Thymus (tissue), 11 donors: ENCODE measurements around the gene FADS1. TPM values are rescaled to one million over a fixed set of nuclear protein-coding genes. Genes with fewer than 3 reads are reported as not detected.
A peak's percentile ranks its signal among the peaks of the same experiment; 100 is the strongest.

Experiments used
- DNase-seq, 9 donors: peaks; one replicate each; pipeline ENCODE4 v3.0.0-alpha.2; 2013; ENCODE audit warnings: low spot score in 9 of 9, low read depth in 6 of 9, missing footprints in 1 of 9
- H3K27ac ChIP-seq, 2 donors: one replicate each; pipeline ENCODE4 v1.5.1; 2013; ENCODE audit warnings: control low read depth in 1 of 2, low read depth in 1 of 2, low read length in 1 of 2, mild to moderate bottlenecking in 1 of 2, moderate library complexity in 1 of 2
- H3K27me3 ChIP-seq, 2 donors: one replicate each; pipeline ENCODE4 v1.5.1; 2013; ENCODE audit warnings: low read length in 1 of 2; ENCODE audit not compliant: control insufficient read depth in 2 of 2, insufficient read depth in 1 of 2
- H3K36me3 ChIP-seq, 2 donors: one replicate each; pipeline ENCODE4 v1.5.1; 2013; ENCODE audit warnings: low read length in 1 of 2, mild to moderate bottlenecking in 1 of 2, moderate library complexity in 1 of 2; ENCODE audit not compliant: control insufficient read depth in 2 of 2, insufficient read depth in 2 of 2
- H3K4me1 ChIP-seq, 2 donors: one replicate each; pipeline ENCODE4 v1.5.1; 2013; ENCODE audit warnings: low read length in 2 of 2; ENCODE audit not compliant: control insufficient read depth in 2 of 2, insufficient read depth in 2 of 2
- H3K4me3 ChIP-seq, 2 donors: one replicate each; pipeline ENCODE4 v1.5.1; 2013; ENCODE audit warnings: low read length in 2 of 2, control low read depth in 1 of 2, mild to moderate bottlenecking in 1 of 2
- H3K9me3 ChIP-seq, 2 donors: one replicate each; pipeline ENCODE4 v1.5.1; 2013; ENCODE audit warnings: low read length in 1 of 2, mild to moderate bottlenecking in 1 of 2; ENCODE audit not compliant: control insufficient read depth in 2 of 2, insufficient read depth in 1 of 2
- WGBS: extraction: QIAGEN DNeasy Blood & Tissue Kit; methylation state at CpG from one replicate; pipeline ENCODE4 v1.1.7; 2013; 5-methylcytosine and 5-hydroxymethylcytosine counted together
- polyA plus RNA-seq: library from polyadenylated mRNA; stranded (reverse); fragments of 200-250 nt; gene quantifications from one replicate; pipeline ENCODE4 v1.2.3, GENCODE V29; 2013
- total RNA-seq: library from RNA; stranded (reverse); fragments of 120-200 nt; gene quantifications from one replicate; pipeline ENCODE4 v1.2.4, GENCODE V29; 2013
- donor health status: healthy.

The FADS1 gene
- total and polyA plus RNA-seq, 2 donors: 4.4 to 12.9 TPM

DNA sequence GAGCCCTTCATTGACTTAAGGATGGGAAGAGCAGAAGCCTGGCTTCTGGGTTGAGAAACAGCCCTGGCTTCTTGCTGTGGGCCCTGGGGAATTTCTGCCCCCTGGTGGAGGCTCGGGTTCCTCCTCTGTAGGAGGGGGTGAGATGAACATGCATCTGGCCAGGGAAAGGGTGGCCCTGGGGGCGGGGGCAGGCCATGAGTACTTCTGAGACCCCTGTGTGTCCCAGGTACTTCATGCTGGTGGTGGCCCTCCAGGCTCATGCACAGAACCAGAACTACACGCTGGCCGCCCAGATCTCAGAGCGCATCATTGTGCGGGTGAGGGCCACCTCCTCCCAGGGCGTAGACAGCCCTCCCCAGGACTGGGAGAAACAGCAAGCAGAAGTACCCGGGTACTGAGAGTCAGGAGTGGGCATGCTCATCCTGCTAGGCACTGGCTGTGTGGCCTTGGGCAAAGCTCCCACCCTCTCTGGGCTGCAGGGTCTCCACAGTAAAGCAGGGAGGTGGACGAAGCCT is 40.2 kb downstream of the FADS1 start:
- WGBS: 74% methylated on average over 9 of the region's 9 CpGs
- peaks cover 4 to 9% of the 10 kb centered on the region in 2 donors for H3K4me1 ChIP-seq
- no peak overlapping the region for H3K27ac ChIP-seq
- peaks cover 2 to 24% of the 10 kb centered on the region in 2 donors for H3K27me3 ChIP-seq
- DNase-seq: peak in 3 of 9 donors; percentile 43 to 62 (median 57)
- H3K4me3 ChIP-seq: no peak overlapping the region
- no peaks in the 10 kb centered on the region for H3K9me3 ChIP-seq
- H3K36me3 ChIP-seq: no peaks in the 10 kb centered on the region

- no peak for DNase-seq
- H3K4me3 ChIP-seq: no peak overlapping the region
- peaks cover 4 to 9% of the 10 kb centered on the region in 2 donors for H3K4me1 ChIP-seq
- H3K36me3 ChIP-seq: no peaks in the 10 kb centered on the region
- no peak overlapping the region for H3K27ac ChIP-seq
- H3K9me3 ChIP-seq: no peaks in the 10 kb centered on the region
- WGBS: 94% methylated on average over 20 of the region's 20 CpGs
- peaks cover 2 to 24% of the 10 kb centered on the region in 2 donors for H3K27me3 ChIP-seq
These were observed 40.9 kb downstream of the FADS1 start for GRCh38 chr11:61775606-61776554.

- Histone ChIP-seq H3K36me3 (no peaks in the 10 kb centered on the region), H3K4me1 (peaks cover 4 to 9% of the 10 kb centered on the region in 2 donors)
- 97% methylated on average over 6 of the region's 6 CpGs for WGBS
These were observed 41.7 kb downstream of the FADS1 start for GRCh38 chr11:61775106-61775505.

DNA sequence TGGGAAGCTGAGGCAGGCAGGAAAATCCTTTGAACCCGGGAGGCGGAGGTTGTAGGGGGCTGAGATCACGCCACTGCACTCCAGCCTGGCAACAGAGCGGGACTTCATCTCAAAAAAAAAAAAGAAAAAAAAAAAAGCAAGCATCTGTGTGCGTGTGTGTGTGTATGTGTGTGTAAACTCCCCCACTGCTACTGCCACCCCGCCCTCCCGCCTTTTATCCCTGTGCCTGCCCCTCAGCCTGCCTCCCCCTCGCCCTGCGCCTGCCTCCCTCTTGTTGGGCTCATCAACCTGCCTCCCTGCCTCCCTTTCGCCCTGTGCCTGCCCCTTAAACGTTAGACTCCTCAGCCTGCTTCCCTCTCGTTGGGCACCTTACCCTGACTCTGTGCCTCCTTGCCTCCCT is 42.4 kb downstream of the FADS1 start:
- H3K4me1 ChIP-seq: peaks cover 4 to 9% of the 10 kb centered on the region in 2 donors
- DNase-seq: no peak
- no peak overlapping the region for H3K4me3 ChIP-seq
- 92% methylated on average over 12 of the region's 12 CpGs for WGBS
- H3K27me3 ChIP-seq: peaks cover 2 to 24% of the 10 kb centered on the region in 2 donors
- H3K27ac ChIP-seq: no peak overlapping the region
- no peaks in the 10 kb centered on the region for H3K9me3 ChIP-seq
- no peaks in the 10 kb centered on the region for H3K36me3 ChIP-seq

More at GRCh38 chr11:61775106-61775505, 41.7 kb downstream of the FADS1 start:
- DNase-seq: no peak
- Histone ChIP-seq H3K4me3 (no peak overlapping the region), H3K27ac (no peak overlapping the region), H3K9me3 (no peaks in the 10 kb centered on the region), H3K27me3 (peaks cover 2 to 24% of the 10 kb centered on the region in 2 donors)

DNA sequence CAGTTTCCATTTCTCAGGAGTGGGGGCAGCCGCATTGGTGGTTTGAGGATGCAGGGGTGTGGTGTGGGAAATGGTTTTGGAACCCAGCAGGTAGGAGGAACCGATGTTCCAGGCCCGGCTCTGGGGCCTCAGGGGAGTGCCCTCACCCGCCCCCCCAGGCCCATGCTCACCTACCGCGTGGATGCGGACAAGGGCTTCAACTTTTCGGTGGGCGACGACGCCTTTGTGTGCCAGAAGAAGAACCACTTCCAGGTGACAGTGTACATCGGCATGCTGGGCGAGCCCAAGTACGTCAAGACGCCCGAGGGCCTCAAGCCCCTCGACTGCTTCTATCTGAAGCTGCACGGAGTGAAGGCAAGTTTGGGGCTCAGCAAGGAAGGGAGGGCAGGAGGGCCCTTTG is 43.0 kb downstream of the FADS1 start:
- H3K4me3 ChIP-seq: no peak overlapping the region
- H3K9me3 ChIP-seq: no peaks in the 10 kb centered on the region
- H3K27me3 ChIP-seq: peaks cover 2 to 22% of the 10 kb centered on the region in 2 donors
- DNase-seq: no peak
- no peaks in the 10 kb centered on the region for H3K36me3 ChIP-seq
- WGBS: 97% methylated on average over 18 of the region's 18 CpGs
- H3K4me1 ChIP-seq: peaks cover 4 to 9% of the 10 kb centered on the region in 2 donors
- no peak overlapping the region for H3K27ac ChIP-seq

DNA sequence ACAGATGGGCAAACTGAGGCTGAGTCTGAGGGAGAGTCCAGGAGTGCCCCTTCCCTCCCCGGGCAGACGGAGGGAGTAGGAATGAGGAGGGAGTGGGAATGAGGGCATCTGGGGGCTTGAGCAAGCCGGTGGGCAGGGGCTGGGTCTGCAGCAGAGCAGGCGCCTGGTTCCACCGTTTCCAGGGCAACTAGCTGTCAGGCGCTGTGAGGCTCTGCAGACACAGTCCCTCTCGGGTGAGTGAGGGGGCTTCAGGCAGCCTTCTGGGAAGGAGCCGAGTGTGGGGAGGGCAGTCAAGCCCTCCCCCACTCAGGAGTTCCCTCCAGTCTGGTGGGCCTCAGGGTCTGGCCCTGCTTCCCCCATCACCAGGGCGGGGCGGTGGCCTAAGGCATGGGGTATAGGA is 43.4 kb downstream of the FADS1 start:
- Histone ChIP-seq H3K36me3 (no peaks in the 10 kb centered on the region), H3K27me3 (peaks cover 2 to 17% of the 10 kb centered on the region in 2 donors), H3K4me1 (peaks cover 4 to 9% of the 10 kb centered on the region in 2 donors), H3K27ac (no peak overlapping the region), H3K9me3 (no peaks in the 10 kb centered on the region), H3K4me3 (no peak overlapping the region)
- no peak for DNase-seq
- 92% methylated on average over 10 of the region's 10 CpGs for WGBS

DNA sequence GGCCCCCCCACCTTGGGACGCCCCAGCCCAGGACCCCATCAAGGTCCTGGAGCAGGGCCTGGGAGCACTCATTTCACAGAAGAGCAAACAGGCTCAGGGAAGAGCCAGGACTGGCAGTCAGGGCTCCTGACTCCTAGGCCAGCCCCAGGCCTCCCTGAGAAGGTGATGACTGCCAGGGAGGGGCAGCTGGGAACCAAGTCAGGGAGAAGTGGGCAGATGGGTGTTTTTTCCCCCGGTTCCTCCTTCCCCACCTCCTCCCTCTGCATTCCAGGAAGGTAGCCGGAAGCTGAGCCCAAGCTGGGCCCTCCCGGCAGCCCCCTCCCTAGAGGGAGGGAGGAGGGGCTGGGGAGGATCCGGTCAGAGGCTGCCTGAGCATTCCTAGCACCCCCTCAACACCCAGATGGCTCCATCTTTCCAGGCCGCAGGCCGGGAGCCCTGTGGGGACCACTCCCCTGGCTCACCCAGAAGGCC is 44.8 kb downstream of the FADS1 start:
- H3K27ac ChIP-seq: no peak overlapping the region
- H3K4me1 ChIP-seq: peaks cover 3 to 4% of the 10 kb centered on the region in 2 donors
- 91% methylated on average over 7 of the region's 7 CpGs for WGBS
- H3K36me3 ChIP-seq: no peaks in the 10 kb centered on the region
- peaks cover under 1 to 4% of the 10 kb centered on the region in 2 donors for H3K27me3 ChIP-seq
- no peak for DNase-seq
- no peaks in the 10 kb centered on the region for H3K9me3 ChIP-seq
- H3K4me3 ChIP-seq: no peak overlapping the region

DNA sequence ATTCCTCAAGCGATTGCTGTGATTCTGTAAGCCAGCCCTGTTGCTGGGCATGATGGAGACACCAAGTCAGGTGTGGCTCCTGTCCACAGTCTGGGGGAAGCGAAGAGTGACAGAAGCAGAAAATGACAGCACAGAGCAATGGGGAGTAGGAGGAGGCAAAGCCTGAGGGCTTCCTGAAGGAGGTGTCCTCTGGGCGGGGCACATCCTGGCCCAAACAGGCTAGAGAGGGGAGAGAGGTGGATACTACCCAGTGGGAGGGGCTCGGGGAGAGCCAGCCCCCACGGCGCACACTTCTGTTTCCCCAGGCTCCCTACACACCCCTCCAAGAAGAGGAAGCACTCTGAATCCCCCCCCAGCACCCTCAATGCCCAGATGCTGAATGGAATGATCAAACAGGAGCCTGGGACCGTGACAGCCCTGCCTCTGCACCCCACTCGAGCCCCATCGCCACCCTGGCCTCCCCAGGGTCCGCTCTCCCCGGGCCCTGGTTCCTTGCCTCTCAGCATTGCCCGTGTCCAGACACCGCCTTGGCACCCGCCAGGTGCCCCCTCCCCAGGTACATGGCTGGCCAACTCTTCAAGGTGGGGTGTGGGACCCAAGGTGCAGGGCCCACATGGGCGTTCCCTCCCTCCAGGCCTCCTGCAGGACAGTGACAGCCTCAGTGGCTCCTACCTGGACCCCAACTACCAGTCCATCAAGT is 45.5 kb downstream of the FADS1 start:
- WGBS: 89% methylated on average over 15 of the region's 15 CpGs
- H3K36me3 ChIP-seq: no peaks in the 10 kb centered on the region
- H3K27ac ChIP-seq: no peak overlapping the region
- no peaks in the 10 kb centered on the region for H3K9me3 ChIP-seq
- H3K4me3 ChIP-seq: no peak overlapping the region
- no peaks in the 10 kb centered on the region for H3K27me3 ChIP-seq
- peaks cover 0 to 4% of the 10 kb centered on the region in 2 donors for H3K4me1 ChIP-seq
- DNase-seq: no peak
